ENCODE measurements around the gene PNKP. TPM values are rescaled to one million over a fixed set of nuclear protein-coding genes. Genes with fewer than 3 reads are reported as not detected.
A peak's percentile ranks its signal among the peaks of the same experiment; 100 is the strongest.

PNKP gene
- total and polyA plus RNA-seq, 9 of the 15 experiments (the other 6 are each of a cell fraction or from before 2014, with no cell fraction given) = 2.8 to 85.4 (median 25.3) TPM

GRCh38 chr19:49866933-49867782, at the start of gene PNKP (continued):
- TF ChIP-seq MAZ (CRISPR knock-in tag; conservative IDR thresholded peaks at IDR 0.05 in 1 of 2, IDR thresholded peaks at IDR 0.05 in 1 of 2) (peak; percentile 88 to 89; a peak in 3 of 4 replicates), BMI1 (IDR thresholded peaks at IDR 0.05; ENCODE audit: low read length) (peak; percentile 20; the same call in 1 of the 2 replicates), MITF (IDR thresholded peaks at IDR 0.05) (peak; percentile 51; the same call in 1 of the 2 replicates), EGR1 (conservative IDR thresholded peaks at IDR 0.05) (peak; percentile 94), RREB1 (CRISPR knock-in tag; IDR thresholded peaks at IDR 0.05) (no peak; the same call in 1 of the 2 replicates), ZNF639 (CRISPR knock-in tag; conservative IDR thresholded peaks at IDR 0.05 in 1 of 2, IDR thresholded peaks at IDR 0.05 in 1 of 2) (peak in 1 of 2 experiments; percentile 77; a peak in 2 of 4 replicates), NR1H2 (CRISPR knock-in tag; IDR thresholded peaks at IDR 0.05) (no peak), NFIC (IDR thresholded peaks at IDR 0.05) (peak; percentile 62), SOX6 (IDR thresholded peaks at IDR 0.05) (0 out of 2 replicates have a peak, but pooled peaks have one; percentile 41), ELK3 (CRISPR knock-in tag; IDR thresholded peaks at IDR 0.05) (no peak), RCOR1 (IDR thresholded peaks at IDR 0.05; ENCODE audit: borderline replicate concordance in 1 of 2, low read depth in 2 of 2, low read length in 2 of 2) (0 out of 4 replicates have a peak, but pooled peaks of 1 of the 2 experiments have one; percentile 6)
